Thyroid gland (tissue), 4 donors: Measurements from ENCODE around the gene ADAM22.

Experiments
- POLR2A ChIP-seq, 2 donors: fragments of 450-650 bp; IDR thresholded peaks; one replicate each; pipeline ENCODE4 v1.6.1; 2017; ENCODE audit warnings: antibody characterized with exemption in 2 of 2, mild to moderate bottlenecking in 2 of 2, moderate library complexity in 1 of 2
- TF ChIP-seq, protein P1 (sequence below), 6 experiments: fragments of 200-600 bp in 3 of 6; fragments of 450-650 bp in 3 of 6; sonication (generic) in 3 of 6; IDR thresholded peaks; one replicate each; pipeline ENCODE4 v1.5.1; 2016 to 2019; ENCODE audit warnings: antibody characterized with exemption in 6 of 6, mild to moderate bottlenecking in 2 of 6, inconsistent platforms in 1 of 6, moderate library complexity in 1 of 6

- TF ChIP-seq, protein P1, sequence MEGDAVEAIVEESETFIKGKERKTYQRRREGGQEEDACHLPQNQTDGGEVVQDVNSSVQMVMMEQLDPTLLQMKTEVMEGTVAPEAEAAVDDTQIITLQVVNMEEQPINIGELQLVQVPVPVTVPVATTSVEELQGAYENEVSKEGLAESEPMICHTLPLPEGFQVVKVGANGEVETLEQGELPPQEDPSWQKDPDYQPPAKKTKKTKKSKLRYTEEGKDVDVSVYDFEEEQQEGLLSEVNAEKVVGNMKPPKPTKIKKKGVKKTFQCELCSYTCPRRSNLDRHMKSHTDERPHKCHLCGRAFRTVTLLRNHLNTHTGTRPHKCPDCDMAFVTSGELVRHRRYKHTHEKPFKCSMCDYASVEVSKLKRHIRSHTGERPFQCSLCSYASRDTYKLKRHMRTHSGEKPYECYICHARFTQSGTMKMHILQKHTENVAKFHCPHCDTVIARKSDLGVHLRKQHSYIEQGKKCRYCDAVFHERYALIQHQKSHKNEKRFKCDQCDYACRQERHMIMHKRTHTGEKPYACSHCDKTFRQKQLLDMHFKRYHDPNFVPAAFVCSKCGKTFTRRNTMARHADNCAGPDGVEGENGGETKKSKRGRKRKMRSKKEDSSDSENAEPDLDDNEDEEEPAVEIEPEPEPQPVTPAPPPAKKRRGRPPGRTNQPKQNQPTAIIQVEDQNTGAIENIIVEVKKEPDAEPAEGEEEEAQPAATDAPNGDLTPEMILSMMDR (IDR thresholded peaks at IDR 0.05) = no peak
- TF ChIP-seq POLR2A (IDR thresholded peaks at IDR 0.05) = no peak
These were observed 10.5 kb downstream of the ADAM22 start for GRCh38 chr7:87944547-87944946.
